Subcutaneous abdominal adipose tissue (tissue), 5 donors: ENCODE data around the gene SYNJ2.

Experiments
- H3K27ac ChIP-seq: one replicate; pipeline ENCODE4 v1.7.0; 2013; ENCODE audit warnings: low read depth, mild to moderate bottlenecking, inconsistent platforms, low read length, moderate library complexity
- H3K27me3 ChIP-seq, 5 donors: one replicate each; pipeline ENCODE4 v1.7.0; 2013; ENCODE audit warnings: low read length in 5 of 5, inconsistent platforms in 1 of 5; ENCODE audit not compliant: control insufficient read depth in 5 of 5, insufficient read depth in 4 of 5
- H3K36me3 ChIP-seq, 5 donors: one replicate each; pipeline ENCODE4 v1.7.0; 2013; ENCODE audit warnings: low read length in 5 of 5; ENCODE audit not compliant: control insufficient read depth in 5 of 5, insufficient read depth in 5 of 5
- H3K4me1 ChIP-seq, 5 donors: one replicate each; pipeline ENCODE4 v1.7.0; 2013; ENCODE audit warnings: low read length in 5 of 5, mild to moderate bottlenecking in 3 of 5, moderate library complexity in 1 of 5; ENCODE audit not compliant: control insufficient read depth in 5 of 5, insufficient read depth in 5 of 5
- H3K4me3 ChIP-seq, 5 donors: one replicate each; pipeline ENCODE4 v1.7.0; 2013; ENCODE audit warnings: low read length in 5 of 5, low read depth in 1 of 5
- H3K9ac ChIP-seq, 5 donors: one replicate each; pipeline ENCODE4 v1.7.0; 2013; ENCODE audit warnings: low read length in 5 of 5, mild to moderate bottlenecking in 4 of 5, moderate library complexity in 3 of 5
- H3K9me3 ChIP-seq, 5 donors: one replicate each; pipeline ENCODE4 v1.7.0; 2013; ENCODE audit warnings: low read length in 5 of 5; ENCODE audit not compliant: control insufficient read depth in 5 of 5
- donor health status: healthy.
- donor health status: healthy.
- donor health status: healthy.
- donor health status: healthy.
- donor health status: healthy.

The SYNJ2 gene

DNA sequence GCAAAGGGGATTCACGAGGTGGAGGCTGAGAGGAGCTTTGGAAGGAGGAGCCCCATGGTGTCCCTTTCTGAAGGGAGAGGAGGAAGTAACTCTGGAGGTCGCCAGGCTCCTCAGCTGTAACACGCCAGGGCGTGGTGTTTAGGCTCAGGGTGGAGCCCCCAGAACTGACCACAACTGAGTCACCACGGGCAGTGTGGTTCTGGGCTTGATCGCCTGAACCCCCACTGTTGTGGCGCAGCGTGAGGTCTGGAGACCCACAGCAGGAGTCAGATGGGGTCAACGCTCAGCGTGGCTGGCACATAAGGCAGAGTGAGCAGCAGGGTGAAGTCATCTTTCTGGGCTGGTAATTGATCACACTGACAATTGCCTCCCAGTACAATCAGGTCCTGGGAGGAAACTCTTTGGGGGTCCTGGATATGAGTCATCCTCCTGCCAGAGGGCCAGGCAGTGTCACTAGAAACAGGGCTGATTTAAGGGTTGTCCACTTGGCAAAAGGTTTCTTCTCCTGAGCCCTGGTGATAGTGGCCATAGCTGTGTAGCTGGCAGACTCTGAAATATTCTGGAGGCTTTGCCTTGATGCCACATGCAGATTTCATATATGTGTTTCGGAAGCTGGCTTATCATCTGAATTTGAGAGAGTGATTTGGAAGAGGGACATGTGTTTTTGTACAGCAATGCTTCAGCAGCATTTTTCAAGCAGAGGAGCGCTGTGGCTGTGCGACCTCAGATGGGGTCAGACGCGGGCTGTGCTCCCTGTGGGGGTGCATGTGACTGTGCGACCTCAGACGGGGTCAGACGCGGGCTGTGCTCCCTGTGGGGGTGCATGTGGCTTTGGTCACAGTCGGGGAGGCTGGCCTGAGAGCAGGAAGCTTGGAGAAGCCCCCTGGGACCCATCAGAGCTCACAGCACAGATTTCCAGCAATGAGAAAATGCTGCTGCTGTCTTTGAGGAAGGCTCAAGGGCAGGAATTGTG lies 50.0 kb downstream of the SYNJ2 start:
- Histone ChIP-seq H3K4me3 (peak overlapping the region in 1 of 5 donors; percentile 16), H3K4me1 (peaks cover 15 to 40% (median 28%) of the 10 kb centered on the region in 5 donors), H3K9me3 (no peaks in the 10 kb centered on the region), H3K9ac (peak overlapping the region in 2 of 5 donors; percentile 1 to 26), H3K27ac (peak overlapping the region; percentile 53), H3K36me3 (peaks cover 0 to 5% (median 0%) of the 10 kb centered on the region in 5 donors), H3K27me3 (peaks cover 0 to 6% (median 0%) of the 10 kb centered on the region in 5 donors)

DNA sequence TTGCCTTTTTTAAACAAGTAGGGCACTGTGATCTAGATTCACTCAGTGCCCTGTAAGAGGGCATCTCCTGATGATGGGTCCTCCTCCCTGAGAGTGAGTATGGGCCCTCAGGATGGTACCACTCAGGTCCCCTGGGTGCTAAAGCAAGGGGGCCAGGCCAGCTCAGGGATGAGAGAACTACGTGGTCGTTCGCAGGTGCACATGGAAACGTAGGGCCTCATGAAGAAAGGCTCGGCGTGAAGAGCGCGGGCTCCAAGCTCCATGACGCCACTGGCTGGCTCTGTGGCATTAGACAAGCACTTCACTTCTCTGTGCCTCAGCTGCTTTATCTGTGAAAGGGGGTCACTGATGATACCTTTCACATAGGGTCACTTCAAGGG lies 50.7 kb downstream of the SYNJ2 start:
- Histone ChIP-seq H3K4me3 (peak overlapping the region in 1 of 5 donors; percentile 16), H3K27ac (peak overlapping the region; percentile 53), H3K9ac (peak overlapping the region in 2 of 5 donors; percentile 1 to 26), H3K9me3 (no peaks in the 10 kb centered on the region), H3K27me3 (peaks cover 0 to 2% (median 0%) of the 10 kb centered on the region in 5 donors), H3K4me1 (peaks cover 13 to 34% (median 21%) of the 10 kb centered on the region in 5 donors), H3K36me3 (peaks cover 0 to 5% (median 0%) of the 10 kb centered on the region in 5 donors)

GRCh38 chr6:158033077-158033750 lies 51.6 kb downstream of the SYNJ2 start:
- Histone ChIP-seq H3K4me3 (no peak overlapping the region), H3K9me3 (no peaks in the 10 kb centered on the region), H3K27ac (no peak overlapping the region), H3K27me3 (peaks cover 0 to 2% (median 0%) of the 10 kb centered on the region in 5 donors), H3K4me1 (peaks cover 11 to 26% (median 20%) of the 10 kb centered on the region in 5 donors), H3K9ac (no peak overlapping the region), H3K36me3 (peaks cover 0 to 5% (median 0%) of the 10 kb centered on the region in 5 donors)

GRCh38 chr6:158033751-158034702 lies 52.4 kb downstream of the SYNJ2 start:
- peaks cover 11 to 26% (median 20%) of the 10 kb centered on the region in 5 donors for H3K4me1 ChIP-seq
- no peak overlapping the region for H3K27ac ChIP-seq
- peaks cover 0 to 3% (median 0%) of the 10 kb centered on the region in 5 donors for H3K27me3 ChIP-seq
- no peaks in the 10 kb centered on the region for H3K9me3 ChIP-seq
- no peak overlapping the region for H3K4me3 ChIP-seq
- H3K9ac ChIP-seq = no peak overlapping the region
- H3K36me3 ChIP-seq = peaks cover 0 to 5% (median 0%) of the 10 kb centered on the region in 5 donors

GRCh38 chr6:158036261-158036660 lies 54.6 kb downstream of the SYNJ2 start:
- Histone ChIP-seq H3K9ac (no peak overlapping the region), H3K27me3 (peaks cover 0 to 23% (median 4%) of the 10 kb centered on the region in 5 donors), H3K36me3 (peaks cover 0 to 5% (median 0%) of the 10 kb centered on the region in 5 donors), H3K9me3 (no peaks in the 10 kb centered on the region), H3K4me1 (peaks cover 12 to 36% (median 30%) of the 10 kb centered on the region in 5 donors), H3K4me3 (no peak overlapping the region), H3K27ac (no peak overlapping the region)

GRCh38 chr6:158037021-158037420 lies 55.4 kb downstream of the SYNJ2 start:
- H3K4me3 ChIP-seq = no peak overlapping the region
- H3K9ac ChIP-seq = no peak overlapping the region
- no peak overlapping the region for H3K27ac ChIP-seq
- H3K9me3 ChIP-seq = no peaks in the 10 kb centered on the region
- peaks cover 0 to 5% (median 0%) of the 10 kb centered on the region in 5 donors for H3K36me3 ChIP-seq
- H3K4me1 ChIP-seq = peaks cover 7 to 29% (median 23%) of the 10 kb centered on the region in 5 donors
- peaks cover 0 to 24% (median 6%) of the 10 kb centered on the region in 5 donors for H3K27me3 ChIP-seq

DNA sequence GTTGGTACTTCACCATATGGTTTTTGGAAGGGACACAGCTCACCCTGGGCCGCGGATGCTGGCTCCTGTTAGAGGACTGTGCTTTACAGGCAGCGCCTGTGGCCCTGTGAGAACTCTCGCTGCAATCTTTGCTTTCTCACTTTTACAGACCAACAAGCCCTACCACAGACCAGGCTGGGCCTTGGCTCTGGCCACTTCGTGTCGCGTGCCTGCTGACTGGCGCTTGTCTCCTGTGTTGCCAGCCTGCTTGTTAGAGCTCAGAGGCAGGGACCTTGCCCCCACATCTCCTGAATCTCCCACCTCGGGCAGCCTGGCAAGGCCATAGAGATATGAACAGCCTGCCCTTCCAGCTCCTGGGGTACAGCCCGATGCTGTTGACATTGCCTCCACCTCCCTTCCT lies 56.1 kb downstream of the SYNJ2 start:
- Histone ChIP-seq H3K36me3 (peaks cover 0 to 5% (median 0%) of the 10 kb centered on the region in 5 donors), H3K4me3 (no peak overlapping the region), H3K9ac (no peak overlapping the region), H3K27me3 (peaks cover 0 to 24% (median 6%) of the 10 kb centered on the region in 5 donors), H3K27ac (no peak overlapping the region), H3K4me1 (peaks cover 0 to 23% (median 16%) of the 10 kb centered on the region in 5 donors), H3K9me3 (no peaks in the 10 kb centered on the region)

DNA sequence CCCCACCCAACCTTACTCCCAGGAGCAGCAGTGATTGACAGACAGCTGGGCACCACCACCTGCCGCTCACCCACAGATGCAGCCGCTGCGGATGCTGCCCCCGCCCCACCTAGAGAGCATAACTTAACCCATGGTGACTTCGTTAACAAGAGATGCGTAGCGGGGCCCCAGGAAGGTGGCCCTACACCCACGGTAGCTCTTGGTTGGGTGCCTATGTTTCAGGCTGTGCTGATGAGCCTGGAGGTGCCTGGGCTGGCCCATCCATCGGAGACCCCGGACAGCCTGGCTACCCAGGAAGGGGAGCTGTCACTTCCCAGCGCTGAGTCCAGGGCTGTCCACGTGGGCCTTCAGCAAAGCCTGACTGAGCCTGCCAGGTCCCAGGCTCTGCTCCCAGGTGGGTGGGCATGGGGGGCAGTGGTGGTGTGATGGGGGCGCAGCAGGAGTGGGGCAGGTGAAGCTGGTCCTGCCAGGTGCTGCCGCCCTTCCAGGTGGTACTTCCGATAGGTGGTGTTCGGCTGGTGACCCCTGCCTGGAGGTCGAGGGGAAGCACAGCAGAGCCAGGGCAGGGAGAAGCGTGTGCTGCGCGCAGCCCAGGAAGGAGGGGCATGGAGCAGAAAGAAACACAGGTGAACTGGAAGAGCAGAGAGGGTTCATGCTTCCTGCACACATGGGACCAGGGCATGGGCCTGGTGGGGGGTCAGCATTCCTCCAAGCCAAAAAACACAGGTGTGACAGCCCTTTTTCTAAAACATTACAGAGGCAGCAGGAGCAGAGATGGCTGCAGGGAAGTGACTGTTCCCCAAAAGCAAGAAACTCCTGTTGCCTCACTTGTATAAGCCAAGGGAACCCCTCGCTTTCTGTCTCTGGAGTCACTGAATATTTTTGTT lies 56.9 kb downstream of the SYNJ2 start:
- peaks cover 0 to 17% (median 15%) of the 10 kb centered on the region in 5 donors for H3K4me1 ChIP-seq
- no peak overlapping the region for H3K9ac ChIP-seq
- peaks cover 0 to 24% (median 6%) of the 10 kb centered on the region in 5 donors for H3K27me3 ChIP-seq
- H3K9me3 ChIP-seq = no peaks in the 10 kb centered on the region
- H3K27ac ChIP-seq = no peak overlapping the region
- no peak overlapping the region for H3K4me3 ChIP-seq
- H3K36me3 ChIP-seq = peaks cover 0 to 4% (median 0%) of the 10 kb centered on the region in 5 donors
